Neural progenitor cell (in vitro differentiated cells): Measurements from ENCODE around the gene HPGD. TPM values are rescaled to one million over a fixed set of nuclear protein-coding genes. Genes with fewer than 3 reads are reported as not detected.

Experiments used
- DNase-seq: peaks from one replicate; pipeline ENCODE4 v3.0.0-alpha.2; 2016; ENCODE audit warnings: low spot score
- H2AFZ ChIP-seq: fragments of 200-600 bp; sonication (generic); replicated peaks from 2 replicates; pipeline ENCODE4 v1.6.1; 2016; ENCODE audit warnings: antibody characterized with exemption
- H3F3A ChIP-seq: fragments of 200-600 bp; sonication (generic); 2 replicates; pipeline ENCODE4 v1.6.1; 2016; ENCODE audit warnings: antibody characterized with exemption, low read depth
- H3K27ac ChIP-seq: fragments of 200-600 bp; sonication (generic); 2 replicates; pipeline ENCODE4 v1.5.1; 2016; ENCODE audit warnings: mild to moderate bottlenecking
- H3K27me3 ChIP-seq: fragments of 200-600 bp; sonication (generic); 2 replicates; pipeline ENCODE4 v1.6.1; 2016; ENCODE audit warnings: mild to moderate bottlenecking, moderate library complexity
- H3K36me3 ChIP-seq: fragments of 200-600 bp; sonication (generic); 2 replicates; pipeline ENCODE4 v1.5.1; 2016
- H3K4me1 ChIP-seq: fragments of 200-600 bp; sonication (generic); 2 replicates; pipeline ENCODE4 v1.6.1; 2016; ENCODE audit warnings: mixed run types
- H3K4me2 ChIP-seq: fragments of 200-600 bp; sonication (generic); 2 replicates; pipeline ENCODE4 v1.6.1; 2016
- H3K4me3 ChIP-seq: fragments of 200-600 bp; sonication (generic); 2 replicates; pipeline ENCODE4 v1.5.1; 2016
- H3K79me2 ChIP-seq: fragments of 200-600 bp; sonication (generic); 2 replicates; pipeline ENCODE4 v1.6.1; 2016; ENCODE audit warnings: low read depth
- H3K9ac ChIP-seq: fragments of 200-600 bp; sonication (generic); 2 replicates; pipeline ENCODE4 v1.6.1; 2016
- H3K9me3 ChIP-seq: fragments of 200-600 bp; sonication (generic); 2 replicates; pipeline ENCODE4 v1.5.1; 2016; ENCODE audit warnings: low read depth
- H4K20me1 ChIP-seq: fragments of 200-600 bp; sonication (generic); 2 replicates; pipeline ENCODE4 v1.6.1; 2016; ENCODE audit warnings: low read depth
- H3K27ac Mint-ChIP-seq: 3 replicates; pipeline ENCODE4 v1.8.0; 2021; ENCODE audit warnings: mixed read lengths
- H3K27me3 Mint-ChIP-seq: 2 replicates; pipeline ENCODE4 v1.8.0; 2022; ENCODE audit warnings: low read depth, mild to moderate bottlenecking, inconsistent platforms, moderate library complexity, mixed read lengths; ENCODE audit not compliant: insufficient read depth
- H3K36me3 Mint-ChIP-seq: 3 replicates; pipeline ENCODE4 v1.8.0; 2021; ENCODE audit warnings: mixed read lengths
- H3K4me1 Mint-ChIP-seq: 3 replicates; pipeline ENCODE4 v1.8.0; 2021; ENCODE audit warnings: mixed read lengths
- H3K4me3 Mint-ChIP-seq: 3 replicates; pipeline ENCODE4 v1.8.0; 2021; ENCODE audit warnings: mild to moderate bottlenecking, moderate library complexity, mixed read lengths
- H3K9me3 Mint-ChIP-seq: 3 replicates; pipeline ENCODE4 v1.8.0; 2020; ENCODE audit warnings: mixed read lengths
- EZH2 ChIP-seq: fragments of 200-600 bp; sonication (generic); IDR thresholded peaks from 2 replicates; pipeline ENCODE4 v1.6.1; 2017; ENCODE audit warnings: antibody characterized with exemption, mild to moderate bottlenecking, moderate library complexity
- EZH2phosphoT487 ChIP-seq: fragments of 200-600 bp; sonication (generic); IDR thresholded peaks from 2 replicates; pipeline ENCODE4 v1.6.1; 2017; ENCODE audit warnings: antibody characterized with exemption
- total RNA-seq: library from RNA; depleted of rRNA; stranded (reverse); fragments of >200 nt; gene quantifications from 2 replicates; pipeline ENCODE4 v1.2.3, GENCODE V29; 2015; ENCODE audit warnings: low replicate concordance
- TF ChIP-seq, protein P1 (sequence below): fragments of 200-600 bp; sonication (generic); IDR thresholded peaks from 2 replicates; pipeline ENCODE4 v1.5.1; 2017; ENCODE audit warnings: antibody characterized with exemption, mild to moderate bottlenecking

HPGD gene
- total RNA-seq, 1 donor from 2014 or later, result not detected

DNA sequence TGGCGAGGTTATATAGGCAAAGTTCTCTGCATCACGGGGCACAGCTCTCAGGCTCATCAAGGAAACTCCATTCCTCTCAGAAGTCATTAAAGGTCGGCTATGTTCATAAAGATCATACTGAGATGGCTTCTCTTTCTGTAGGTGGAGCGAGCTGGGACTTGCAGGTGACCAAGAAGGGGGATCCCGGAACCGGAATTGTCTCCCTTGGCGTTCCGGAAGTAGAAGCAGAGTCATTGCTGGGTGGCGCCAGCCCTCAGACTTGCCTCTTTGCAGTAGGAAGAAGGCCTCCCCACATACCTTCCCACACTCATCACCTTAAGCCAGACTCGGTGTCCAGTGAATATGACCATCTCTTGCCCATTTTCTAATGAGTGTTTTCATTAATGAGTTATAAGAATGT lies 17.9 kb upstream of the HPGD start:
- H3K27me3 ChIP-seq, result no peaks in the 10 kb centered on the region

DNA sequence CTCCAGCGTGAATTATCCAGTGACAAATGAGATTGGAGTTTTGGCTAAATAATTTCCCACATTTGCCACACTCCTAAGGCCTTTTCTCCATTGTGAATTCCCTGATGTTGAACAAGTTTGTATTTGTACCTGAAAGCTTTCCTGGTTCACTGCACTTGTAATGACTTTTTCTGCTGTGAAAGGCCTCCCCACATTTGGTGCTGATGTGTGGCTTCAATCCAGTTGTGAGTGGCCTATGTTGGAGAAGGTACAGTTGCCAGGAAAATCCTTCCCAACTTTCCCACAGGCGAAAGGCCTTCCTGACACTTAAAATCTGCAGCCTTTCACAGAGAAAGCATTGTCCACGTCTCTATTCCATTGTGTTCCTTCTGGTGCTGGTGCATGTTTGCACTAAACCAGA lies 17.3 kb upstream of the HPGD start:
- no peaks in the 10 kb centered on the region for H3K79me2 ChIP-seq
- H3K27ac ChIP-seq, result no peak overlapping the region
- Mint-ChIP-seq H3K36me3 (no peaks in the 10 kb centered on the region), H3K9me3 (no peaks in the 10 kb centered on the region), H3K27ac (no peak overlapping the region), H3K27me3 (no peaks in the 10 kb centered on the region), H3K4me1 (no peaks in the 10 kb centered on the region), H3K4me3 (no peak overlapping the region)
- H4K20me1 ChIP-seq, result no peaks in the 10 kb centered on the region
- TF ChIP-seq EZH2 (no peak), EZH2phosphoT487 (no peak)
- TF ChIP-seq, protein P1, sequence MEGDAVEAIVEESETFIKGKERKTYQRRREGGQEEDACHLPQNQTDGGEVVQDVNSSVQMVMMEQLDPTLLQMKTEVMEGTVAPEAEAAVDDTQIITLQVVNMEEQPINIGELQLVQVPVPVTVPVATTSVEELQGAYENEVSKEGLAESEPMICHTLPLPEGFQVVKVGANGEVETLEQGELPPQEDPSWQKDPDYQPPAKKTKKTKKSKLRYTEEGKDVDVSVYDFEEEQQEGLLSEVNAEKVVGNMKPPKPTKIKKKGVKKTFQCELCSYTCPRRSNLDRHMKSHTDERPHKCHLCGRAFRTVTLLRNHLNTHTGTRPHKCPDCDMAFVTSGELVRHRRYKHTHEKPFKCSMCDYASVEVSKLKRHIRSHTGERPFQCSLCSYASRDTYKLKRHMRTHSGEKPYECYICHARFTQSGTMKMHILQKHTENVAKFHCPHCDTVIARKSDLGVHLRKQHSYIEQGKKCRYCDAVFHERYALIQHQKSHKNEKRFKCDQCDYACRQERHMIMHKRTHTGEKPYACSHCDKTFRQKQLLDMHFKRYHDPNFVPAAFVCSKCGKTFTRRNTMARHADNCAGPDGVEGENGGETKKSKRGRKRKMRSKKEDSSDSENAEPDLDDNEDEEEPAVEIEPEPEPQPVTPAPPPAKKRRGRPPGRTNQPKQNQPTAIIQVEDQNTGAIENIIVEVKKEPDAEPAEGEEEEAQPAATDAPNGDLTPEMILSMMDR, result no peak
- H3K9ac ChIP-seq, result no peak overlapping the region
- no peaks in the 10 kb centered on the region for H3F3A ChIP-seq
- H3K4me1 ChIP-seq, result no peaks in the 10 kb centered on the region
- no peak overlapping the region for H2AFZ ChIP-seq
- no peak overlapping the region for H3K4me3 ChIP-seq
- no peaks in the 10 kb centered on the region for H3K36me3 ChIP-seq
- DNase-seq, result no peak
- no peaks in the 10 kb centered on the region for H3K9me3 ChIP-seq
- H3K27me3 ChIP-seq, result no peaks in the 10 kb centered on the region
- no peak overlapping the region for H3K4me2 ChIP-seq

More for the DNA sequence above, 17.9 kb upstream of the HPGD start:
- Histone ChIP-seq H2AFZ (no peak overlapping the region), H3K9ac (no peak overlapping the region), H3K4me2 (no peak overlapping the region), H3K4me3 (no peak overlapping the region), H3K79me2 (no peaks in the 10 kb centered on the region), H4K20me1 (no peaks in the 10 kb centered on the region), H3K4me1 (no peaks in the 10 kb centered on the region), H3K9me3 (no peaks in the 10 kb centered on the region), H3F3A (no peaks in the 10 kb centered on the region), H3K36me3 (no peaks in the 10 kb centered on the region), H3K27ac (no peak overlapping the region)
- no peak overlapping the region for H3K4me3 Mint-ChIP-seq
- TF ChIP-seq, protein P1, result no peak
- TF ChIP-seq EZH2phosphoT487 (no peak), EZH2 (no peak)
- no peaks in the 10 kb centered on the region for H3K27me3 Mint-ChIP-seq
- DNase-seq, result no peak
- H3K36me3 Mint-ChIP-seq, result no peaks in the 10 kb centered on the region
- H3K27ac Mint-ChIP-seq, result no peak overlapping the region
- H3K9me3 Mint-ChIP-seq, result no peaks in the 10 kb centered on the region
- H3K4me1 Mint-ChIP-seq, result no peaks in the 10 kb centered on the region

DNA sequence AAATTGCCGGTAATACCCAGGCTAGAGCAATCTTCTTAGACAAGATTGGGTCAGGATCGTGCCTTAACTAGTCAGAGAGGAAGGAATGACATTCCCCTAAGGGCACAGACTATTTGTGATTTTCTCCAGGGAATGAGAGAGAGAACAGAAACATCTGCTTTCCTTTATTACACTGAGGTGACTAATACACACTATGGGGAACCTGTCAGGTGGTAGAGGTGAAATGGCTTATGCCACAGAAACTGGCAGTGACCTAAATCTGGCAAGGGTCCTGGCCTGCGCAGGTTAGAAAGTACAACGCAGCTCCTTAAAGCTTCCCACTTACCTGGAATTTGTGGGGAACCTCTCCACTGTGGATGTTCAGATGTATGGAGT lies 16.6 kb upstream of the HPGD start:
- H3K36me3 ChIP-seq, result no peaks in the 10 kb centered on the region
- H3K4me1 ChIP-seq, result no peaks in the 10 kb centered on the region
- H3K4me1 Mint-ChIP-seq, result no peaks in the 10 kb centered on the region
- no peaks in the 10 kb centered on the region for H3K27me3 Mint-ChIP-seq
- H3K9ac ChIP-seq, result no peak overlapping the region
- no peaks in the 10 kb centered on the region for H3K9me3 Mint-ChIP-seq
- H3K9me3 ChIP-seq, result no peaks in the 10 kb centered on the region
- no peak overlapping the region for H3K4me3 Mint-ChIP-seq
- no peak overlapping the region for H3K4me2 ChIP-seq
- no peak overlapping the region for H3K4me3 ChIP-seq
- no peak overlapping the region for H3K27ac Mint-ChIP-seq
- no peak overlapping the region for H2AFZ ChIP-seq
- no peaks in the 10 kb centered on the region for H3K79me2 ChIP-seq
- no peaks in the 10 kb centered on the region for H3K36me3 Mint-ChIP-seq
- no peaks in the 10 kb centered on the region for H3F3A ChIP-seq
- H3K27me3 ChIP-seq, result no peaks in the 10 kb centered on the region
- DNase-seq, result no peak
- TF ChIP-seq EZH2phosphoT487, result no peak
- TF ChIP-seq EZH2, result no peak
- TF ChIP-seq, protein P1, result no peak
- no peaks in the 10 kb centered on the region for H4K20me1 ChIP-seq
- no peak overlapping the region for H3K27ac ChIP-seq
